Measurements from ENCODE around the gene DNMT3B.

DNMT3B gene

DNA sequence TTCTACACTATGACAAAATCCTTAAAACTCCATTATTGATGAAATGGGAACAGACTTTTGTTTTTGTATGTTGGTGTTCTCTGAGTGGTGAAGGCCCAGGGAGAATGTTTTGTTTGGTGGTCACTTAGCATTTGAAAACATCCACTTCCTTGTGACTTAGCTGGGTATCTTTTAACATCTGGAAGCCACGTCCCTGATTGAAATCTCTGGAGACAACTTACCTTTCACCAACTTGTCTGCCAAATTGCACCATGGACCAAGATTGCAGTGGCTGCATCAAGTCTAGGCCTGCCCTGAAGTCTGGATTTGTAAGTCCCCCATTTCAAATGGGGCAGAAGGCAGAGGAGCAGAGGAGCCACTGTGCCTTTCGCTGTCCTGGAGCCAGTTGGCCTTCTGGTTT is 96.0 kb downstream of the DNMT3B start:
- no peak for DNase-seq (ENCODE audit: extremely low read depth, low read depth)

More for the DNA sequence above, 96.0 kb downstream of the DNMT3B start:
- TF ChIP-seq, protein P1, sequence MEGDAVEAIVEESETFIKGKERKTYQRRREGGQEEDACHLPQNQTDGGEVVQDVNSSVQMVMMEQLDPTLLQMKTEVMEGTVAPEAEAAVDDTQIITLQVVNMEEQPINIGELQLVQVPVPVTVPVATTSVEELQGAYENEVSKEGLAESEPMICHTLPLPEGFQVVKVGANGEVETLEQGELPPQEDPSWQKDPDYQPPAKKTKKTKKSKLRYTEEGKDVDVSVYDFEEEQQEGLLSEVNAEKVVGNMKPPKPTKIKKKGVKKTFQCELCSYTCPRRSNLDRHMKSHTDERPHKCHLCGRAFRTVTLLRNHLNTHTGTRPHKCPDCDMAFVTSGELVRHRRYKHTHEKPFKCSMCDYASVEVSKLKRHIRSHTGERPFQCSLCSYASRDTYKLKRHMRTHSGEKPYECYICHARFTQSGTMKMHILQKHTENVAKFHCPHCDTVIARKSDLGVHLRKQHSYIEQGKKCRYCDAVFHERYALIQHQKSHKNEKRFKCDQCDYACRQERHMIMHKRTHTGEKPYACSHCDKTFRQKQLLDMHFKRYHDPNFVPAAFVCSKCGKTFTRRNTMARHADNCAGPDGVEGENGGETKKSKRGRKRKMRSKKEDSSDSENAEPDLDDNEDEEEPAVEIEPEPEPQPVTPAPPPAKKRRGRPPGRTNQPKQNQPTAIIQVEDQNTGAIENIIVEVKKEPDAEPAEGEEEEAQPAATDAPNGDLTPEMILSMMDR (IDR thresholded peaks at IDR 0.05; ENCODE audit: low read depth, low read length): no peak
